H9 (cell line): Measurements from ENCODE around the gene ZNF136. TPM values are rescaled to one million over a fixed set of nuclear protein-coding genes. Genes with fewer than 3 reads are reported as not detected.

Experiments used
- DNase-seq: peaks from one replicate; pipeline ENCODE4 v3.0.0-alpha.2; 2017
- H2AFZ ChIP-seq: one replicate; pipeline ENCODE4 v1.6.1; 2013; ENCODE audit warnings: mild to moderate bottlenecking, low read length, control low read depth, moderate library complexity
- H2AK5ac ChIP-seq: 2 replicates; pipeline ENCODE4 v1.6.1; 2013; ENCODE audit warnings: low read length, control low read depth, mixed read lengths; ENCODE audit not compliant: insufficient read length
- H2BK120ac ChIP-seq: one replicate; pipeline ENCODE4 v1.6.1; 2013; ENCODE audit warnings: low read depth, mild to moderate bottlenecking, low read length, control low read depth, inconsistent platforms; ENCODE audit not compliant: poor library complexity, severe bottlenecking
- H2BK12ac ChIP-seq: 2 replicates; pipeline ENCODE4 v1.6.1; 2013; ENCODE audit warnings: low read length, control low read depth, mixed read lengths, low read depth; ENCODE audit not compliant: insufficient read length
- H2BK15ac ChIP-seq: 2 replicates; pipeline ENCODE4 v1.6.1; 2013; ENCODE audit warnings: low read depth, low read length, control low read depth
- H2BK20ac ChIP-seq: one replicate; pipeline ENCODE4 v1.6.1; 2013; ENCODE audit warnings: low read depth, mild to moderate bottlenecking, low read length, control low read depth, inconsistent platforms; ENCODE audit not compliant: poor library complexity, severe bottlenecking
- H2BK5ac ChIP-seq: 2 replicates; pipeline ENCODE4 v1.6.1; 2013; ENCODE audit warnings: low read length, control low read depth, mixed read lengths; ENCODE audit not compliant: insufficient read length
- H3K14ac ChIP-seq: 2 replicates; pipeline ENCODE4 v1.6.1; 2013; ENCODE audit warnings: low read length, control low read depth; ENCODE audit not compliant: insufficient read depth
- H3K18ac ChIP-seq: 2 replicates; pipeline ENCODE4 v1.6.1; 2013; ENCODE audit warnings: low read depth, mild to moderate bottlenecking, mixed read lengths, low read length, control low read depth; ENCODE audit not compliant: insufficient read length
- H3K23ac ChIP-seq: 2 replicates; pipeline ENCODE4 v1.6.1; 2013; ENCODE audit warnings: low read length, control low read depth, mixed read lengths, low read depth; ENCODE audit not compliant: insufficient read length
- H3K23me2 ChIP-seq: 2 replicates; pipeline ENCODE4 v1.6.1; 2013; ENCODE audit warnings: low read depth, mild to moderate bottlenecking, mixed read lengths, low read length, control low read depth; ENCODE audit not compliant: insufficient read length, poor library complexity, severe bottlenecking
- H3K27ac ChIP-seq: 2 replicates; pipeline ENCODE4 v1.5.1; 2013; ENCODE audit warnings: low read length, control low read depth, mixed read lengths, low read depth; ENCODE audit not compliant: insufficient read length
- H3K27me3 ChIP-seq: 2 replicates; pipeline ENCODE4 v1.6.1; 2013; ENCODE audit warnings: low read length, control low read depth, inconsistent platforms; ENCODE audit not compliant: insufficient read depth
- H3K4ac ChIP-seq: 2 replicates; pipeline ENCODE4 v1.6.1; 2013; ENCODE audit warnings: low read depth, mild to moderate bottlenecking, control low read depth, inconsistent platforms, low read length, moderate library complexity
- H3K4me1 ChIP-seq: 2 replicates; pipeline ENCODE4 v1.6.1; 2013; ENCODE audit warnings: low read length, control low read depth, inconsistent platforms; ENCODE audit not compliant: insufficient read depth
- H3K4me2 ChIP-seq: 2 replicates; pipeline ENCODE4 v1.6.1; 2013; ENCODE audit warnings: low read length, control low read depth, mixed read lengths; ENCODE audit not compliant: insufficient read length, insufficient read depth
- H3K56ac ChIP-seq: 2 replicates; pipeline ENCODE4 v1.6.1; 2013; ENCODE audit warnings: low read depth, mild to moderate bottlenecking, mixed read lengths, low read length, control low read depth; ENCODE audit not compliant: insufficient read length
- H3K79me1 ChIP-seq: 2 replicates; pipeline ENCODE4 v1.6.1; 2013; ENCODE audit warnings: low read depth, mild to moderate bottlenecking, moderate library complexity, low read length, control low read depth, inconsistent platforms; ENCODE audit not compliant: insufficient read depth, poor library complexity, severe bottlenecking
- H3K79me2 ChIP-seq: 2 replicates; pipeline ENCODE4 v1.6.1; 2013; ENCODE audit warnings: low read length, control low read depth, inconsistent platforms; ENCODE audit not compliant: insufficient read depth
- H3K9ac ChIP-seq: 2 replicates; pipeline ENCODE4 v1.6.1; 2013; ENCODE audit warnings: low read length, control low read depth, mixed read lengths; ENCODE audit not compliant: insufficient read length; ENCODE audit errors: extremely low read depth
- H3K9me3 ChIP-seq: one replicate; pipeline ENCODE4 v1.6.1; 2013; ENCODE audit warnings: low read depth, low read length, inconsistent platforms; ENCODE audit not compliant: control insufficient read depth
- H3T11ph ChIP-seq: one replicate; pipeline ENCODE4 v1.6.1; 2013; ENCODE audit warnings: mild to moderate bottlenecking, low read length, control low read depth, inconsistent platforms
- H4K20me1 ChIP-seq: one replicate; pipeline ENCODE4 v1.6.1; 2013; ENCODE audit not compliant: control insufficient read depth, insufficient read length, insufficient read depth
- H4K5ac ChIP-seq: 2 replicates; pipeline ENCODE4 v1.6.1; 2013; ENCODE audit warnings: low read depth, mild to moderate bottlenecking, mixed read lengths, low read length, control low read depth; ENCODE audit not compliant: insufficient read length
- H4K8ac ChIP-seq: replicated peaks from 2 replicates; pipeline ENCODE4 v1.6.1; 2013; ENCODE audit warnings: low read length, control low read depth, mixed read lengths, low read depth; ENCODE audit not compliant: insufficient read length
- H4K91ac ChIP-seq: 2 replicates; pipeline ENCODE4 v1.6.1; 2013; ENCODE audit warnings: low read depth, mild to moderate bottlenecking, moderate library complexity, mixed read lengths, low read length, control low read depth; ENCODE audit not compliant: insufficient read length
- H3K27ac Mint-ChIP-seq, 3 experiments: 2 replicates in 2 of 3; 3 replicates in 1 of 3; pipeline ENCODE4 v1.8.0; 2020 to 2021; ENCODE audit warnings: mixed read lengths in 3 of 3, mild to moderate bottlenecking in 1 of 3, moderate library complexity in 1 of 3
- H3K27me3 Mint-ChIP-seq: 2 replicates; pipeline ENCODE4 v1.8.0; 2021; ENCODE audit warnings: low read depth, mild to moderate bottlenecking, moderate library complexity, mixed read lengths
- H3K36me3 Mint-ChIP-seq, 3 experiments: 2 replicates in 2 of 3; 3 replicates in 1 of 3; pipeline ENCODE4 v1.8.0; 2020 to 2021; ENCODE audit warnings: low read depth in 3 of 3, mixed read lengths in 3 of 3; ENCODE audit not compliant: insufficient read depth in 1 of 3
- H3K4me1 Mint-ChIP-seq, 2 experiments: 2 replicates each; pipeline ENCODE4 v1.8.0; 2020; ENCODE audit warnings: mixed read lengths in 2 of 2
- H3K4me3 Mint-ChIP-seq, 2 experiments: 2 replicates in 1 of 2; 3 replicates in 1 of 2; pipeline ENCODE4 v1.8.0; 2020 to 2021; ENCODE audit warnings: mild to moderate bottlenecking in 2 of 2, mixed read lengths in 2 of 2, moderate library complexity in 1 of 2
- H3K9me3 Mint-ChIP-seq, 2 experiments: 2 replicates in 1 of 2; 3 replicates in 1 of 2; pipeline ENCODE4 v1.8.0; 2020; ENCODE audit warnings: mild to moderate bottlenecking in 2 of 2, mixed read lengths in 2 of 2, moderate library complexity in 1 of 2
- WGBS: extraction: QIAGEN DNeasy Blood & Tissue Kit; methylation state at CpG from one replicate; pipeline ENCODE4 v1.1.7; 2013; ENCODE audit warnings: missing lambda C conversion rate, low lambda C conversion rate, mixed read lengths; ENCODE audit not compliant: insufficient read length; ENCODE audit errors: extremely low coverage; 5-methylcytosine and 5-hydroxymethylcytosine counted together
- total RNA-seq: library from RNA; stranded (reverse); gene quantifications from 2 replicates; pipeline ENCODE4 v1.2.1, GENCODE V29; 2021
- TF ChIP-seq, protein P1 (sequence below): fragments of 200-600 bp; sonication (generic); conservative IDR thresholded peaks from 3 replicates; pipeline ENCODE4 v1.8.0; 2021; ENCODE audit warnings: antibody characterized with exemption, mild to moderate bottlenecking

Gene ZNF136
- total RNA-seq, 1 experiment from 2014 or later, result 10.8 TPM

DNA sequence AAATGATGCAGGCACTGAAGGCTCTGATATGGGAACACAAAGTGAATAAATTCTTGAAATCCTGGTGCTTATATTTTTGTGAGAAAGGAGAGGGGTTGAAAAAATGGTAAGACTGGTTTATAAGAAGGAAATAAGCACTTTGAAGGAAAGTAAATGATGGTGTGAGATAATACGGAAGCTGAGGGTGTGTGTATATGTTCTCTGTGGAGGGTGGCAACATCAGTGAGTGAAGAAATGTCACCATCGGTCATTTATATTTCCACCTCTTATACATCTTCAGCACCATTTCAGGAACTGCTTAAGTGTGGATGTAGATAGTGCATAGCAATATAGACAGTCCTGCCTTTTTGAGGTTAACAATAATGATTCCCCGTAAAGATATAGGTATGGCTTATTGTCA lies 17.5 kb downstream of the ZNF136 start:
- Histone ChIP-seq H2BK120ac (no peak overlapping the region), H3K14ac (no peak overlapping the region), H3K9me3 (peaks cover 29% of the 10 kb centered on the region), H3K79me2 (no peaks in the 10 kb centered on the region; the same call in 1 of the 2 replicates), H4K8ac (no peak overlapping the region), H3T11ph (no peak overlapping the region), H4K91ac (no peak overlapping the region), H3K9ac (no peak overlapping the region), H3K18ac (no peak overlapping the region), H2BK20ac (no peak overlapping the region), H2BK15ac (no peak overlapping the region), H3K27me3 (no peaks in the 10 kb centered on the region), H2AFZ (no peak overlapping the region), H4K20me1 (no peaks in the 10 kb centered on the region), H2BK12ac (no peak overlapping the region), H3K23ac (no peak overlapping the region), H4K5ac (no peak overlapping the region), H2AK5ac (no peak overlapping the region), H3K56ac (no peak overlapping the region), H3K23me2 (no peaks in the 10 kb centered on the region), H3K79me1 (peaks cover 12% of the 10 kb centered on the region), H2BK5ac (no peak overlapping the region), H3K4me1 (no peaks in the 10 kb centered on the region; the same call in 1 of the 2 replicates), H3K27ac (no peak overlapping the region), H3K4ac (no peak overlapping the region), H3K4me2 (no peak overlapping the region)
- Mint-ChIP-seq H3K4me1 (peaks cover 3 to 8% of the 10 kb centered on the region in 2 experiments; a peak in 3 of 4 replicates), H3K9me3 (peaks cover 51 to 79% of the 10 kb centered on the region in 2 experiments), H3K36me3 (peaks cover 46 to 73% (median 56%) of the 10 kb centered on the region in 3 experiments), H3K4me3 (no peak overlapping the region), H3K27ac (no peak overlapping the region), H3K27me3 (no peaks in the 10 kb centered on the region)
- no CpG with 5 or more reads among the region's 3 CpGs for WGBS
- no peak for DNase-seq
- TF ChIP-seq, protein P1, sequence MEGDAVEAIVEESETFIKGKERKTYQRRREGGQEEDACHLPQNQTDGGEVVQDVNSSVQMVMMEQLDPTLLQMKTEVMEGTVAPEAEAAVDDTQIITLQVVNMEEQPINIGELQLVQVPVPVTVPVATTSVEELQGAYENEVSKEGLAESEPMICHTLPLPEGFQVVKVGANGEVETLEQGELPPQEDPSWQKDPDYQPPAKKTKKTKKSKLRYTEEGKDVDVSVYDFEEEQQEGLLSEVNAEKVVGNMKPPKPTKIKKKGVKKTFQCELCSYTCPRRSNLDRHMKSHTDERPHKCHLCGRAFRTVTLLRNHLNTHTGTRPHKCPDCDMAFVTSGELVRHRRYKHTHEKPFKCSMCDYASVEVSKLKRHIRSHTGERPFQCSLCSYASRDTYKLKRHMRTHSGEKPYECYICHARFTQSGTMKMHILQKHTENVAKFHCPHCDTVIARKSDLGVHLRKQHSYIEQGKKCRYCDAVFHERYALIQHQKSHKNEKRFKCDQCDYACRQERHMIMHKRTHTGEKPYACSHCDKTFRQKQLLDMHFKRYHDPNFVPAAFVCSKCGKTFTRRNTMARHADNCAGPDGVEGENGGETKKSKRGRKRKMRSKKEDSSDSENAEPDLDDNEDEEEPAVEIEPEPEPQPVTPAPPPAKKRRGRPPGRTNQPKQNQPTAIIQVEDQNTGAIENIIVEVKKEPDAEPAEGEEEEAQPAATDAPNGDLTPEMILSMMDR, result no peak
